PFSK-1 (cell line): ENCODE measurements around the gene TTF1.

Experiments used
- POLR2AphosphoS5 ChIP-seq: IDR thresholded peaks from 2 replicates; pipeline ENCODE4 v1.6.1; 2012; ENCODE audit warnings: low read depth, mild to moderate bottlenecking, control low read depth, low read length, moderate library complexity
- REST ChIP-seq, 2 experiments: IDR thresholded peaks; 2 replicates each; pipeline versions ENCODE4 v1.6.1 to v1.8.0; 2011 to 2012; ENCODE audit warnings: low read depth in 2 of 2, low read length in 2 of 2, control low read depth in 1 of 2, inconsistent platforms in 1 of 2, mild to moderate bottlenecking in 1 of 2, moderate library complexity in 1 of 2; ENCODE audit not compliant: insufficient read depth in 1 of 2
- TAF1 ChIP-seq: IDR thresholded peaks from 2 replicates; pipeline ENCODE4 v1.6.1; 2012; ENCODE audit warnings: low read length, control low read depth, borderline replicate concordance; ENCODE audit not compliant: insufficient read depth

GRCh38 chr9:132443951-132444607 is 37.4 kb upstream of the TTF1 start:
- TF ChIP-seq REST (IDR thresholded peaks at IDR 0.05; ENCODE audit: insufficient read depth in 1 of 2, low read depth in 2 of 2, low read length in 2 of 2) (no peak), TAF1 (no peak), POLR2AphosphoS5 (no peak)
